Activated CD4-positive, alpha-beta T cell treated with anti-CD3 and anti-CD28 coated beads, Interleukin-2, amount 50 U/mL, for 24 hours (primary cell): ENCODE results near the gene AUNIP.

Experiments used
- DNase-seq, 2 donors: peaks; one replicate each; pipeline ENCODE4 v3.0.0-alpha.2; 2020; ENCODE audit warnings: low read depth in 1 of 2, low spot score in 1 of 2

The AUNIP gene

DNA sequence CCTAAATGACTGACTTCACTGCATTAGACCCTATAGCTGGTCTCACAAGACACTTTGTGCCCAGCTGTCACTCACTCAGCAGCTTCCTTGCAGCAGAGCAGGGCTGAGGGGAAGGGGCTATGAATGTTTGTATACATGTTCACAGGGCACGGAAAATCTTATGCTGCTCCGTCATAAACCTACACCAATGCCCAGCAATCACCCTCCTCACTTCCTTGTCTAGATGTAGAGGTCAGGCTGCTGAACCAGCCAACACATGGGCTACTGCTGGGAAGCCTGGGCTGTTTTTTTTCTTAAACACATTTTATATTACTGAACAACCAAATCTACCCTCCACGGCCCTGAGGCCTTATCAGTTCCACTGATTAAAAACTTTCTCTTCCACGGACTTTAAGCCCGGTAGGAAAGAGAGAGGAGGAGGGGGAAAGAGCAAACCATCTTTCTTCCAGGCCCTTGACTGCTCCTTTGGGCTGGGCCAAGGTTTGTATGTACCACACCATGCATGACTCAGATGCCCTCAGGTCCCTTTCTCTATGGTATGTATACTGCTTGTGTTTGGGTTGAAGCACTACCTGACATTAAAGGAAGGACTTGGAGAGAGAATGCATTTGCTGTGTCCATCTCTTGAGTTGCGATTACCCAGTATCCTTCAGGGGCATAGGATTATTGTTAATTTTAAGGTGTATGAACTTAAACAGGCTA, 26.8 kb downstream of the AUNIP start:
- no peak for DNase-seq

DNA sequence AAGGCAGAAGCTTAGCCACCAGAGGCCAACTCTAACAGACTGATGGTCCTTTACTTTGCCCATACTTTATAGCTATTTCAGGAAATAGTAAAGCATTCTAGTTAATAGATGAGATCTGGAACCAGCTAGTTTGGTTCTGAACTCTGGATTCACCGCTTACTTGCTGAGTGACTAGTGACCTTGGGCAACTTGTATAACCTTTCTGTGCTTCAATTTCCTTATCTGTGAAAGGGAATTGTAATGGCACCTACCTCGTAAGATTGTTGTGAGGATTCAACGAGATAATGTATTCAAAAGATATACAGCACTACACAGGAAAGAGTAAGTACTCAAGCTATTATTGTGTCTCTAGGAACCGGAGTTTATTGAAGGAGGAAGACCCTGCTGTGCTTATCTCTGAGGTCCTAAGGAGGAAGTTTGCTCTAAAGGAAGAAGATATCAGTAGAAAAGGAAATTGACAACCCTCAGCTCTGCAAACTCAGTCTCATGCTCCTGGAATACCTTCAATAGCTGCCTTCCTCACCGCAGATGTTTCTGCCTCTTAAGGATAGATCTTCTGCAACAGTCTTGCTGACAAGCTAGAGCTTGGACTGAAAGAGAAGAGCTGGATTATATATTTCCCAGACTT, 27.6 kb downstream of the AUNIP start:
- DNase-seq: no peak

DNA sequence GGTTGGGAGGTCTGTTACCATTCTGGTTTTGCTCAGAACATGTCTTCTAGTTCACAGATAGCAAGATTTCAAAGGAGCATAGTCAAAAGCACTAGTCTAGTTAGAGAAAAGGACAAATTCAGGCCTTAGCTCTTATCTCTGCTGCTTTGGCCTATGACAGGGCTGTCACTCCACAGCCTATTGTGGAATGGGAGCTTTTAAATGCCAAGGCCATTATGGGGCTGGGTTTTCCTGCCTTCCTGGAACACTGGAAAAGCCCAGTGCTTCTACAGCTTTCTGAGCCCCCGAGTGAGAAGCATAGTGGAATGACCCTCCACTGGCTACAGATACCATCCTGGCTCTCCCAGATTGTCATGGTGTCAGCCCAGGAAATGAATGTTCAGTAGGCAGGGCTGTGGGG, 30.2 kb downstream of the AUNIP start:
- no peak for DNase-seq

DNA sequence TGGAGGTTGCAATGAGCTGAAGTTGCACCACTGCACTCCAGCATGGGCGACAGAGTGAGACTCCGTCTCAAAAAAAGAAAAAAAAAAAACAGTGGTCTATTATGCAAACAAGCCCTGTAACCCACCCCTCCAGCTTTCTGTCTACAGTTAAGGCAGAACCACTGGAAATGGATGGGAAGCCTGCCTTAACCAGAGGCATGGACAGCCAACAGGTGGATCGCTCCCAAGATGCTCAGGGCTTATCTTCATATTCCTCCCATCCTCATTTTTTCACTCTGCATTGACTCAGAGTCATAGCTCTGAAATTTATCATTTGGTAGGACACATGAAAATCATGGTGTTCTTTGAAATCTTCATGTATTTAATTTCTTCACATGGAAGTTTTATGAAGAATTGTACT, 30.8 kb downstream of the AUNIP start:
- no peak for DNase-seq

DNA sequence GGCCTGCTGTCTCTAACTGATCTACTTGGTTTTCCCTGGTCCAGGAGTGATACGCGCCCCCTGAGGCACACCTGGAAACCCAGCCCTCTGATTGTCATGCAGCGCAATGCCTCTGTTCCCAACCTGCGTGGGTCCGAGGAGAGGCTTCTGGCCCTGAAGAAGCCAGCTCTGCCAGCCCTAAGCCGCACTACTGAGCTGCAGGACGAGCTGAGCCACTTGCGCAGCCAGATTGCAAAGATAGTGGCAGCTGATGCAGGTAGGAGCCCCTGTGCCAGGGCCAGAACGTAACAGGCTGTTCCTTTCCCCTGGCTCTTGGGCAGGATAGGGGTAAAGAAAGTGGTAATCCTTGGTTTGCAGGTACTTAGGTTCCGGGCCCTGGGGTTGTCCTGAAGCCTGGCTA, 32.7 kb downstream of the AUNIP start:
- DNase-seq: no peak

DNA sequence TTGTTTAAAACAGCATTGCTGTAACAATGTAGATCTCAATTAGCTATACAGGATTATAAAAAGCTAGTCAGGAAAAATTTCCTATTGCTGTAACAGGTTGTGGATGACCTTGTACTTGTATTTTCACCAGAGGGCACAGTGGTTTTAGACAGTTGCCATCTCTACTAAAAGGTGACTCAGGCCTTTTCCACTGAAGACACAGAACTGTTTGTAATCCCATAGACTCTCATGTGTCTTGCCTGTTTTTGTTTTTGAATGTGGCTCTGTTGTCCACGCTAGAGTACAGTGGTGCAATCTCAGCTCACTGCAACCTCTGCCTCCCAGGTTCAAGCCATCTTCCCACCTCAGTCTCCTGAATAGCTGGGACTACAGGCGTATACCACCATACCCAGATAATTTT, 33.7 kb downstream of the AUNIP start:
- DNase-seq: no peak

DNA sequence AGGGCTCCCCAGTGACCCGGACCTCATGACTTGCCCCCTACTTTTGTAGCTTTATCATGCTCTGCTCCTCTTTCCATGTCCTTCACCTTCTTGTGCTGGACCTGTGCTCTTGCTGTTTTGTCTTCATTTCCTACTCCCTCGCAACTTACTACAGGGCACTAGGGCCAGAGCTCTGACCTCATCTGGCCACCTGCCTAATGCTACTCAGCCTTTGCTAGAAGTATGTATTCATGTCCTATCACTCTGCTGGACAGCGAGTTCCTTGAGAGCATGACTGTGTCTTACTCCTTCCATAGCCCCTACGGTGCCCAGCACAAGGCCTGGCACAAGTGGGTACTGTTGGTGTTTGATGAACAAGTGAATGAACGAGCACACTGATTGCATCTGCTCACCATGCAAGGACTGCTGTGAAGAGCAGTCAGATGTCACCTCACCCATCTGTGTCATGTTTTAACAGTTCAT, 37.6 kb downstream of the AUNIP start:
- DNase-seq: no peak

DNA sequence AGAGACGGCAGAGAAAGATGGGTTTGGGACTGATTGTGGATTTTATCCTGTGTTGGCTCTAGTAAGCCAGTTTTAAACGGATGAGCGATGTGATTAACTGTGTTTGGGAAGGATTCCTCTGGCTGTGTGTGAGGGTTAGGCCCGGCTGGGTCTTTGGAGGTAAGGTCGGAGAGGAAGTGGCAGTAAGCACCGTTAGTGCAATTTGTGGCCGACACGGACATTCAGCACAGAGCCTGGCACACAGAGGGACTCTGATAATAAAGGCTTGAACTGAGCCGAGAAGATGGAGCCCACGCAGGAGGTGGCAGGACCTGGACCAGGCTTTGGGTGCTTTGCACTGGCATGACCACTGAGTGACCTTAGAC, 38.2 kb downstream of the AUNIP start:
- no peak for DNase-seq

DNA sequence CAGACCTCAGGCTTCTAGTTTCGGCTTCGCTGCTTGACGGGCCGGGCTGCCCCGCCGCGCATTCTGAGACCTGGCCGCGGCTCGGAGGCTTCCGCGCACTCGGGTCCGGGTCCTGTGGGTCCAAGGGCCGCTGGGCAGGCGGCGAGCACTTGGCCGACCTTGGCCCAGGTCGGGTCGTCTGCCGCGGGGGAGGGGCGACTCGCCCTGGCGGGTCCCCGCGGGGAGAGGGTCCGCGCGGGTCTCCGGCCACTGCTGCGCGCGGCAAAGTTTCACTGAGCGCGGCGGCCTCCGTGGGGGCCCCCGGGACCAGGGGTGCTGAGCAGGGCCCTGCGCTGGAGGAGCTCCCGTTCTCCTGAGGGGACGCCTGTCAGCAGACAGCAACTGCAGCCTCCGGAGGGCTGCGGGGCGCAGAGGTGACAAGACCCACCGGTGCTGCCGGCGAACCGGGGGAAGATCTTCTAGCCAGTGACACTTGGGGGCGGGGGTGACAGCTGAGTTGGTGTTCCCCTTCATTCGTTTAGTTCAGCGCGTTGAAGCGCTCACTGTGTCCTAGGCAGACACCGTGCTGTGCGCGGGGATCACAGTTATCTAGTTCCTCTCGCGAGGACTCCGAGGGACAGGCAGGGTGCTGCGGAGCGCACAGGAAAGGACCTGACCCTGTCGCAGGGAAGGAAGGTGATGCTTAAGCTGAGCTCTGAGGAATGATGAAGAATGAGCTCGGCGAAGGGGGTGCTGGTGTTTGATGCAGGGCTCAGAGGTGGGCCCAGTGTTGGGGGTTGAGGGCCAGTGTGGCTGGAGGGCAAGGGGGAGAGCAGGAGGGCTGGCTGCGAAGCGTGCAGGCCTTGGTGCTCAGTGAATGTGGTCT, 38.8 kb downstream of the AUNIP start:
- peak in 1 of 2 donors; percentile 57 for DNase-seq

DNA sequence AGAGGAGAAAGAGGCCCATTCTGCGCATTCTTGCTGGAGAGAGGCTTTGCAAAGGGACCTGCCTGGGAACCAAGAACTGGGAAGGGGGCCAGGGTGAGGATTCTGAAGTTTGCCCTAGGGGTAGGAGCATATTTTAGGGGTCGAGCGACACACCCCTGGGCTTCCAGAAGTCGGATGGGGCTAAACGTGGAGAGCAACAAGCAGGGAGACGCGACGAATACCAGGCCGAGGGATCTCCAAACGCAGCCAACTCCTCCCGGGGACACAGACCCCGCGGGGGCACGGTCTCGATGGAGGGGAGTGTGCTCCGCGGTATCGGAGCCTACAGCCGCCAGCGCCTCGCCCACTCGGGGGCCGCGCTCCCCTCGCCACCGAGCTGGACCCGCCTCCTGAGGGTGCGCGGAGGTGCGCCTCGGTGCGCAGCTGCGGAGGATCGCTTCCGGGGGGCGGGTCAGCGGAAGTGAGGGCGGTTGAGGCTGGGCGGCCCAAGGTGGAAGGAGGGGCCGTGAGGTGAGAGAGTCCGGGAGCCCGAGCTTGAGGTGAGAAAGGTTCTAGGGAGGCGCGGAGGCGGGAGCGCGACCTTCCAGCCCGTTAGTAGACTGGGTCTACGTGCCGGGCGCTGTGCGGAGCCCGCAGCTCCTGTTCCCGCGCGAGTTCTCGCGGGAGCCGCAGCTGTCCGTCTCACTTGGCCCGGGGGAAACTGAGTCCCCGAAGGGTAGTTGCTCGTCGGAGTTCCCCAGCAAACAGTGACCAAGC, 39.6 kb downstream of the AUNIP start, which contains the start of gene MTFR1L:
Gene MTFR1L, plus strand, starts transcription at position 464 of the 756 bp plus-strand sequence. CDS start 3,151 bp downstream, outside the sequence.
- peak; percentile 86 to 90 for DNase-seq

DNA sequence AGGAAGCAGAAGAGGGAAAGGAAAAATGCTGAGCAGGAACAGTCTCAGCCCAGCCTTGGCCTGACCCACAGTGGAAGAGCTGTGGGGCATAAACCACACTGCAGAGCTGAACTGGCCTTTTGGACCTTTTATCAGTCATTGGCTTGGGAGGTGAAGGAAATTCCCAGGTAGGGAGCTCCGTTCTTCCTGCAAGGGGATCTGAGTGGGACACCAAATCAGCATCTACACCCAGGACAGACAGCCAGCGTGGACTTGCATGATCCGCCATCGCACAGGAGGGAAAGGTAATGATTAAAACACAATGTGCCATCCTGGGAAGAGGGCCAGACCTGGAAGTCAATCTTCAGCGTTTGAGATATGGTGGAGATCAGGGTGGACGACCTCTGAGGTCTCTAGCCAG, 40.7 kb downstream of the AUNIP start:
- no peak for DNase-seq

DNA sequence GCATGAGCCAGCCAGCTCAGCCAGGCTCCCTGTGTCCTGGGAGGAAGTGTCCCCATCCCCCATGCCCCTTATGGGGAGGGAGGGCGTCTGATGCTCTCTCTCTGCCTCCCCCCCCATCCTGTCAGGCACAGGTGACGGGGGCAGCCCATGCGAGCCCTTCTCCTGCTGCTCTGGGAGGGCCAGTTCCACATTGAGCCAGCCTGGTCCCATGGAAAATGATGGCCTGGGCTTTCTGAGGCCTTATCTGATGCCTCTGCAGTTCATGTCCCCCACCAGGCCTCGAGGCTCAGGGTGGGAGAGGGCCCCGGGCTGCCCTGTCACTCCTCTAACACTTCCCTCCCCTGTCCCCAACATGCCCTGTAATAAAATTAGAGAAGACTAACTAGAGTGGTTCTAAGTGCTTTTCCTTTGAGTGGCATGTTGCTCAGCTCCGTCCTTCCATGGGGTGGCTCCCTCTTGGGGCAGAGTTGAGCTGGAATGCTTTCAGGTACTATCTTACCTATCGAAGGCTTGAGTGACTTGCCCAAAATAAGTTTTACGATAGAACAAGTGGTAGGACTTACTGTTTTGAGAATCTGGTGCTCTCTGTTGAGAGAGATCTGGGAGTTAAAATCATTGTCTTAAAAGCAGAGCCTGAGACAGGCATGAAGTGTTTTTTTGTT, 41.3 kb downstream of the AUNIP start:
- no peak for DNase-seq

DNA sequence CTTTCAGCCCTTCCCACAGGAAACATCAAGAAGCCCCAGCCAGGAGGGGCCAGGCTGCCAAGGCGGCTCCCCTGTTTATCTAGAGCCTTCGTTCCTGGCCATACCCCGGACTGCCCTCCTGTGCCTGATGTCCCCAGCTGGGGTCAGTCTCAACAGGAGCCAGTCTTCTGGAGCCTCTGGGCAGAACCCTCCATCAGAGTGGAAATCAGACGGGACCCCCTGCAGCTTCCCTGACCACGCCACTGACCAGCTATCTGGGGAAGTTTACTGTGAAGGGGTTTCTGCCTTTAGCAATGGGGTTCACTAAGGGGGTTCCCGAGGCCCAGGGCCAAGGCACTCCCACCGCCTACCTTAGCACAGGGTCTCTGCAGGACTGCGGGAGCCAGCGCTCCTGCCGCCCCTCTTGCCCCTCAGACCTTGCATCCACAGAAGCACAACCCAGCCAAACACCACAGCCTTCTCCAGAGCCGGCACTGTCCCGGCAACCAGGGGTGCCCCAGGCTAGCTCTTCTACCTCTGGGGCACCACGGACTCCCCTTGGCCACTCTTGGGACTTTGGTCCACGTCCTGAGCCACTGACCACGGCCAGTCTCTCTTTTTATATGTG, 43.0 kb downstream of the AUNIP start:
- DNase-seq: no peak

DNA sequence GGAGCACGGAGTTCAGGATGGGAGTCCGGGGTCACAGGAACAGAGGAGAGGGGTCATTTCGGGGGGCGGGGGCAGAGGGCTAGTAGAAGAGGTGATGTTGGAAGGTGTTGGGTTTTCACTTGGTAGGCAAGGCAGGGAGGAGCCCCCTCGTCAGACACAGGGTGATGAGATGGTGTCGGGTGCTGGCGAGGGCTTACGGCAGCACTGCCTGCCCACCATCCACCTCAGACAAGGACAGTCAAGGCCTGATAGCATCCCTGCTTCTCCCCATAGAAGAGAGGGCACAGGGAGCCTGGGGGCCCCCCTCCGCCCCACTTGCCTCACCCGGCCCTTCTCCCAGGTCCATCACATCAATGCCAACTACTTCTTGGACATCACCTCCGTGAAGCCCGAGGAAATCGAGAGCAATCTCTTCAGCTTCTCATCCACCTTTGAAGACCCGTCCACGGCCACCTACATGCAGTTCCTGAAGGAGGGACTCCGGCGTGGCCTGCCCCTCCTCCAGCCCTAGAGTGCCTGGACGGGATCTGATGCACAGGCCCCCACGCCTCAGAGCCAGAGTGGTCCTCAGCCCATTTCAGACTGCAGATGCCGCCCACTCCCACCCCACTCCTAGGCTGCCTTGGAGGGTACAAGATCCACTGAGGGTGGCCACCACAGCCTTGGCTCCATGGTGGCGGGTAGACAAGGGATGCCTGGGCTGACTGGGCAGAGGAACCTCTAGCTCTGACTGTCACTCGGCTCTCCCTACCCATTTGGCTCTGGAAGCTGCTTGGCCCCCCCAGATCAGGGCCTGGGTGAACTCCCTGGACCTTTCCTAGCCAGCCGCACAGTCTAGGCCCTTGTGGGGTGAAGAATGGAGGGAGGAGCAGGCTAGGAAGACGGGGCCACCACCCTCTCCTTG, 43.8 kb downstream of the AUNIP start:
- no peak for DNase-seq

DNA sequence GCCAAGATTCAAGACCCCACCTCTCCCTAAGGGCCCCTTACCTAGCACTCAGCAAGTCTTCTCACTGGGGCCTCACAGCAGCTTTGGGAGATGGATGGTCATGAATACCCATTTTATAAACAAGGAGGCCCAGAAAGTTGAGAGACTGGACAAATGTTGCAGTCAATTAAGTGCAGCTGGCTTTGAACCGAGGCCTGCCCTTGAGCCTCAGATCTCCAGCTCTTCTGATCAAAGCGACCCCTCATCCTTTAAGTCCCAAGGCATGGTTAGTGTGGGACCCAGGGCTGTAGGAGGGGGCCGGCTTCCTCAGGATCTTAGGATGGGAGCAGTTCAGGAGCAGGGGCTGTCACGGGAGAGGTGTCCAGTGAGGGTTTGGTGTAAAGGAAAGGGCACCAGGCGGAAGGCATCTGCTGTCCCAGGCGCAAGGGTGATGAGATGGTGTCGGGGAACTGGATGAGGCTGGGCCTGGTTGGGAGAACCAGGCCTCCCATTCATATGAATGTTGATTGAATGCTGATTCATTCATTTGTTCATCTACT, 44.6 kb downstream of the AUNIP start:
- DNase-seq: no peak

DNA sequence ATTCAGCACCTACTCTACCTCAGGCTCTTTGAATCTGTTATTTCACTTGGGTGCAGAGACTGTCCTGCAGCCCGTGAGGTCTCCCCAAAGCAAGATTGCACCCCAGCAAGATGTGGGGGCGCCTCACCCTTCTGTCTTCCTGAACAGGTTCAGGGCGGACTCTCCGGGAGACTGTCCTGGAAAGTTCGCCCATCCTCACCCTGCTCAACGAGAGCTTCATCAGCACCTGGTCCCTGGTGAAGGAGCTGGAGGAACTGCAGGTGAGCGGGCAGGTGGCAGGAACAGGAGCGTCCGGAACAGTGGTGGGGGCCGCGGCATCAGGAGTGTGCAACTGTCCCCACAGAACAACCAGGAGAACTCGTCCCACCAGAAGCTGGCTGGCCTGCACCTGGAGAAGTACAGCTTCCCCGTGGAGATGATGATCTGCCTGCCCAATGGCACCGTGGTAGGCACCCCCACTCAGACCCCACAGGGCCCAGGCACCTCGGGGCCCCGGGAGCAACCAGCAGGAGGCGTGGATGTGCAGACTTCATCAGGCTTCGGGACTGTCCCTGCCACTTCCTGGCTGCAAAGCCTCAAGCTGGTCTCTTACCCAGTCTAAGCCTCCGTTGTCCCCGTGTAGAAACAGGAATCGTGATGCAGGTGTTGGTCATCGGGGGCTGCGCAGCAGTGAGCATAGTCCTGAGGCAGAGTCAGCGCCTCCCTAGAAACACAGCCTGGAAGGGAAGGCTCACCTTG, 45.4 kb downstream of the AUNIP start:
- no peak for DNase-seq

DNA sequence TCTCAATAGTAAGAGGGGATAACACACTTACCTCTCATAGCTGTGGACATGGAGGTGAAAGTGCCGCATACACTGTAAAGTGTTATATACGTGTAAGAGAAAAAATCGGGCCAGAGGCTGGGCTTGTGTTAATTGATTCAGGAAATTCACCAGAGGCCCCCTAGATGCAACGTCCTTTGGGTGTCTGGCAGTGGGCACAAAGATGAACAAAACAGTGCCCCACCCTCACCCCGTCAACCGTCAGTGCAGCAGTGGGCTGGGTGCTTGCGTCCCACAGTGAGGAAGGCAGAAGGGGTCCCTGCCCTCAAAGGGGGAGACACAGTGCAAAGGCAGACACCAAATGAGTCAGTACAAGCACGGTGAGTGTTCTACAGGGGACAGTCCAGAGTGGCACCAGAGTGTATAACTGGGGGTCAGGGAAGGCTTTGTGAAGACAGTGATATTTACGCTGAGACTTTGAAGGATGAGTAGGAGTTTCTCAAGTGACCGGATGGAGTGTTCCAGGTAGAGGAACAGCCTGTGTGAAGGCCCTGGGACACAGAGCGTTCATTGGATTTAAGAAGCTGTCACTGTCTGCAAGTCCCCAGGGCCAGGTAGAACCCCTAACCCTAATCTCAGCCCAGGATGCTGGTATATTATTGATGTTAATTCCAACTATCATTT, 46.1 kb downstream of the AUNIP start:
- DNase-seq: no peak
